ENCODE measurements around the gene ADRA2C. TPM values are rescaled to one million over a fixed set of nuclear protein-coding genes. Genes with fewer than 3 reads are reported as not detected.

Gene ADRA2C
- total and polyA plus RNA-seq, 11 donors, result 3.4 to 7.7 (median 5.0) TPM

DNA sequence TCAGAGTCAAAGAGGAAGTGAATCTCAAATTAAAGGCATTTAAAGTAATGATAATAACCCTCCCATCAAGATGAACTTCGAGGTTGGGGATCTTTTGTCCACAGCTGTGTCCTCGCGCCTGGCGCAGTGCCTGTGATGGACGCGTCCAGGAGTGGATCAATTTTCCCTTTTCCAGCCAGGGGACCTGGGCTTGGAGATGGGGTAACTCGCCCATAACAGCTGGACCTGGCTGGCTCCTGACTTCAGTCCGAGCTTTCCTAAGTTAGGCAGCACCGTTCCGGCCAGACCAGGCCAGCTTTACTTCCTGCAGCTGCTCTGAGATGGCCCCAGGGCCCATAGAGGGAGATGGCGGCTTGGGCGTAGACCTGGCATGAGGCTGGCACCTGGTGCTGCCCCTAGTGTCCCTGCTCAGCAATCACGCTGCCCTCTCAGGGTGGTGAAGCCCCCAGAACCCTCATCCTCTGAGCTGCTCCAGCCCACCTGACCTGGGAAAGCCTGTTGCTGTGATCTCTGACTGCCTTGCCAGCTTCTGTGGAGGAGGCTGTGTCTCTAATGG lies 23.9 kb downstream of the ADRA2C start:
- 64 to 81% (median 74%) methylated on average over 13 of the region's 13 CpGs for WGBS, 4 donors
- H3K36me3 ChIP-seq, result no peaks in the 10 kb centered on the region
- ATAC-seq (no peak), DNase-seq (peak in 1 of 5 donors; percentile 27)
- peaks cover 0 to 18% (median 0%) of the 10 kb centered on the region in 9 donors for H3K27me3 ChIP-seq
- H3K4me1 ChIP-seq, result no peaks in the 10 kb centered on the region
- peaks cover 0 to 14% (median 5%) of the 10 kb centered on the region in 12 donors for H3K9me3 ChIP-seq
- TF ChIP-seq, protein P1, sequence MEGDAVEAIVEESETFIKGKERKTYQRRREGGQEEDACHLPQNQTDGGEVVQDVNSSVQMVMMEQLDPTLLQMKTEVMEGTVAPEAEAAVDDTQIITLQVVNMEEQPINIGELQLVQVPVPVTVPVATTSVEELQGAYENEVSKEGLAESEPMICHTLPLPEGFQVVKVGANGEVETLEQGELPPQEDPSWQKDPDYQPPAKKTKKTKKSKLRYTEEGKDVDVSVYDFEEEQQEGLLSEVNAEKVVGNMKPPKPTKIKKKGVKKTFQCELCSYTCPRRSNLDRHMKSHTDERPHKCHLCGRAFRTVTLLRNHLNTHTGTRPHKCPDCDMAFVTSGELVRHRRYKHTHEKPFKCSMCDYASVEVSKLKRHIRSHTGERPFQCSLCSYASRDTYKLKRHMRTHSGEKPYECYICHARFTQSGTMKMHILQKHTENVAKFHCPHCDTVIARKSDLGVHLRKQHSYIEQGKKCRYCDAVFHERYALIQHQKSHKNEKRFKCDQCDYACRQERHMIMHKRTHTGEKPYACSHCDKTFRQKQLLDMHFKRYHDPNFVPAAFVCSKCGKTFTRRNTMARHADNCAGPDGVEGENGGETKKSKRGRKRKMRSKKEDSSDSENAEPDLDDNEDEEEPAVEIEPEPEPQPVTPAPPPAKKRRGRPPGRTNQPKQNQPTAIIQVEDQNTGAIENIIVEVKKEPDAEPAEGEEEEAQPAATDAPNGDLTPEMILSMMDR (IDR thresholded peaks at IDR 0.05), result no peak
- H3K4me3 ChIP-seq, result no peak overlapping the region
- intact Hi-C loops (cut with DNase I), result no loop called here
- no peak overlapping the region for H3K27ac ChIP-seq

- TF ChIP-seq POLR2A (IDR thresholded peaks at IDR 0.05), result no peak
- TF ChIP-seq, protein P1 (IDR thresholded peaks at IDR 0.05), result no peak
- ATAC-seq, result no peak
- no peak overlapping the region for H3K27ac ChIP-seq
- peaks cover 0 to 18% (median 0%) of the 10 kb centered on the region in 9 donors for H3K27me3 ChIP-seq
- H3K4me3 ChIP-seq, result no peak overlapping the region
- DNase-seq, result peak in 1 of 5 donors; percentile 19
- H3K4me1 ChIP-seq, result no peaks in the 10 kb centered on the region
- intact Hi-C loops (cut with DNase I), result no loop called here
- WGBS, 4 donors, result 68 to 77% (median 71%) methylated on average over 9 of the region's 9 CpGs
- no peaks in the 10 kb centered on the region for H3K36me3 ChIP-seq
- H3K9me3 ChIP-seq, result peaks cover 0 to 26% (median 14%) of the 10 kb centered on the region in 12 donors
Observed at GRCh38 chr4:3791256-3791655, 25.1 kb downstream of the ADRA2C start.

GRCh38 chr4:3791910-3792542 lies 25.8 kb downstream of the ADRA2C start:
- Histone ChIP-seq H3K4me1 (no peaks in the 10 kb centered on the region), H3K27me3 (peaks cover 0 to 18% (median 0%) of the 10 kb centered on the region in 9 donors), H3K27ac (no peak overlapping the region), H3K9me3 (peaks cover 0 to 32% (median 14%) of the 10 kb centered on the region in 12 donors), H3K36me3 (no peaks in the 10 kb centered on the region), H3K4me3 (no peak overlapping the region)
- 14 to 20% (median 18%) methylated on average over 8 to 13 of the region's 13 CpGs for WGBS, 4 donors
- ATAC-seq, result peak; percentile 42 to 69 (median 64)
- DNase-seq, result peak; percentile 30 to 69 (median 55)
- intact Hi-C loops (cut with DNase I), result no loop called here
- TF ChIP-seq, protein P1 (IDR thresholded peaks at IDR 0.05), result no peak
- no peak for TF ChIP-seq POLR2A (IDR thresholded peaks at IDR 0.05)

GRCh38 chr4:3792813-3793212 lies 26.6 kb downstream of the ADRA2C start:
- no peak for ATAC-seq
- intact Hi-C loops (cut with DNase I), result no loop called here
- Histone ChIP-seq H3K4me1 (no peaks in the 10 kb centered on the region), H3K27me3 (peaks cover 0 to 18% (median 0%) of the 10 kb centered on the region in 9 donors), H3K9me3 (peaks cover 0 to 34% (median 14%) of the 10 kb centered on the region in 12 donors), H3K27ac (no peak overlapping the region), H3K36me3 (no peaks in the 10 kb centered on the region), H3K4me3 (no peak overlapping the region)
- 13 to 21% (median 15%) methylated on average over 3 of the region's 3 CpGs for WGBS, 4 donors
- no peak for TF ChIP-seq POLR2A (IDR thresholded peaks at IDR 0.05)
- TF ChIP-seq, protein P1 (IDR thresholded peaks at IDR 0.05), result peak in 2 of 12 donors; percentile 15
- no peak for DNase-seq
